Activated naive CD8-positive, alpha-beta T cell treated with anti-CD3 and anti-CD28 coated beads, Interleukin-2, amount 50 U/mL, for 16 hours (primary cell): ENCODE results near the gene GMPR2.
A peak's percentile ranks its signal among the peaks of the same experiment; 100 is the strongest.

ENCODE experiments used
- DNase-seq: peaks from one replicate; pipeline ENCODE4 v3.0.0-alpha.2; 2020; ENCODE audit warnings: low read depth, low spot score

The GMPR2 gene

DNA sequence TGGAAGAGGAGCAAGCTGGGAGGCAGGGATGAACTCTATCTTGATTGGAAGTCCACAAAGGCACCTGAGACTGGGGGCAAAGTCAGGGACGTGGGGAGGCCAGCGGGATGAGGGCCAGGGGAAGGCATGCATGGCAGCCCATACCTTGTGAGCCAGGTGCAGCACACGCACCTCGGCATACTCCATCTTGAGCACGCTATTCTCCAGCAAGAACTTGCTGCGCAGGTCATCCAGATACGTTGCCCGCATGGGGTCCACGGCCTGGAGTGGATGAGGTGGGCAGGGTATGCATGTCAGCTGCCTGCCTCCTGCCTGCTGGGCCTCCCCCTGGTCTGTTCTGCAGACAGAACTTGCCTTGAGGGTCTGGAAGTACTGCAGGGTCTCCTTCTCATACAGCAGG, 34.8 kb downstream of the GMPR2 start:
- DNase-seq = no peak

DNA sequence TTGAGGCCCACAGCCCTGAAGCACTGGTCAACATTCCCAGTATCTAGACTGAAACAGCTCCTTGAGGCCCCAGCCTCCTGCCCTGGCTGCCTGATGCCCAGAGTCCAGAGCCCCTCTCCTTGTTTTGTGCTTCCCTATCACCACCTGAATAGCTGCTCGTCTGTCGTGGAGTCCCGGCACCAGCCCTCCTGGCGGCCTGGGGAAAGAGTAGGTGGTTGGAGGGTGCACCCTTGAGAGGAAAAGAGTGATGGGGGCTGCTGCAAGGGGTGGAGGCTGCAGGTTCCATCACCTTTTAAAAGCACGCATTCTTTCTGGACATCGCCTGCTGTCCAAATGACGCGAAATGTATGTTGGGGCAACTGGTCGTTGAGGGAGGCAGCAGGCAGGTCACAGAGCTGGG, 35.5 kb downstream of the GMPR2 start:
- no peak for DNase-seq

DNA sequence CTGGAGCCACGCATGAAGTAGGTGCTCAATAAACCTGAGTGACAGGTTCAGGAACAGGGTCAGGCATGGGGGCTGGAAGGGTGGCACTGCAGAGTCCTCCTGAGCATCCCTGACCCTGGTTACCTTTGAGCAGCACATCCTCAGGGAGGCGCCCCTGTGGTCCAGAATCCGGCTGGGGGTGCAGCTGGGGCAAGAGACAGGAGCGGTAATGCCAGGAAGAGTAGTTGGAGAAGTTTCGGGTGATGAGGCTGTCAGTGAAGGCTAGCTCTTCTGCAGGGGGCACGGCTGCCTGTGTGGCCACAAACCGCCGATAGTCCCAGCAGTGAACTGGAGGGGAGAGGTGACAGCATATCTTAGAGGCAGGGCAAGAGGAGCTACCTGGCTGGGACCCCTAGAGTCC, 36.6 kb downstream of the GMPR2 start:
- DNase-seq = no peak

DNA sequence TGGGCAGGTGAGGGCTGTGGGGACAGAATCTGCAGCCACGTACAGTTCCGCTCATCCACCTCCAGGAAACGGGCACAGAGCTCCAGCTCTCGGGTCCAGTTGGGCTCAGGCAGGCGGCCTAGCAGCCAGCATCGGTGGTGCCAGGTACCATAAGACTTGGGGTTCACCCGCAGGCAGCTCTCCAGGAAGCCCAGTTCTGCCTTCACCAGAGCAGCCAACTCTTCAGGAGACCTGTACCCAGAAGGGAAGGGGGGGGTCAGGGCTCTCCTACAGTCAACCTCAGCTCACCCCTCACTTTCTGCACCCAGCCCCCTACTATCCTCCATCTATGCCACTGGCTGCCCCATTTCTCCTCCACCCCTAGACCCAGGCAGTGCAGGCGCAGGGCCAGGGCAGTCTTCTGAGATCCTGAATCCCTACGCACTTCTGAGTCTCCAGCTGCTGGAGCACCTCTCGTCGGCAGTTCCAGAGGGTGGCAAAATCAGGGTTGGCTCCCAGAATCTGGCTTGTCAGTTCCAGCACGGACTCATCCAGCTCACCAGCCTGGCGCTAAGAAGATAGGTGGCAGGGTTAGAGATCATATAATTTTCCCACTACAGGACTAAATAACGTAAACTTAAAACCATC, 37.3 kb downstream of the GMPR2 start:
- no peak for DNase-seq

DNA sequence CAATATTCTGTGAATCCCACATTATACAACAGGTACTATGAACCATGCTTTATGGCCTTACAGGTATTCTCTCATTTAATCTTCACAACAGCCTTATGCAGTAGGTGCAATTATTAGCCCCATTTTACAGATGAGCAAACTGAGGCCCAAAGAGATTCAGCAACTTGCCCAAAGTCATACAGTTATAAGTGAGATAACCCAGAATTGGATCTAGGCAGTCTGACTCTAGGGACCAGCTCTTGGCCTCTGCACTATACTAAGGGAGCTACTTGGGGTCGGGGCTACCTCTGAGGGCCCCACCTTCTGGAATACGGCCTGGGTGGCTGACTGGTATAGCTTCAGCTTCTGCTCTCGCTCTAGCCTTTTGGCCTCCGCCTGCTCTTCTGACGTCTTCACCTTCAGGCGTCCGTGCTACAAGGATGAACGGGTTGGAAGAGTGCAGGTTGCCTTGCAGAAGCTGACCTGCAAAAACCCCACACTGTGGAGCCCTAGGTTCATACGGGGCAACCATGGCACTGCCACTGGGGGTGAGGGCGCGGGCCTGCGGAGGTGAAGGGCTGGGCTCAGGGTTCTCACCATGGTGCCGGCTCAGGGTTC, 37.9 kb downstream of the GMPR2 start:
- DNase-seq = no peak

DNA sequence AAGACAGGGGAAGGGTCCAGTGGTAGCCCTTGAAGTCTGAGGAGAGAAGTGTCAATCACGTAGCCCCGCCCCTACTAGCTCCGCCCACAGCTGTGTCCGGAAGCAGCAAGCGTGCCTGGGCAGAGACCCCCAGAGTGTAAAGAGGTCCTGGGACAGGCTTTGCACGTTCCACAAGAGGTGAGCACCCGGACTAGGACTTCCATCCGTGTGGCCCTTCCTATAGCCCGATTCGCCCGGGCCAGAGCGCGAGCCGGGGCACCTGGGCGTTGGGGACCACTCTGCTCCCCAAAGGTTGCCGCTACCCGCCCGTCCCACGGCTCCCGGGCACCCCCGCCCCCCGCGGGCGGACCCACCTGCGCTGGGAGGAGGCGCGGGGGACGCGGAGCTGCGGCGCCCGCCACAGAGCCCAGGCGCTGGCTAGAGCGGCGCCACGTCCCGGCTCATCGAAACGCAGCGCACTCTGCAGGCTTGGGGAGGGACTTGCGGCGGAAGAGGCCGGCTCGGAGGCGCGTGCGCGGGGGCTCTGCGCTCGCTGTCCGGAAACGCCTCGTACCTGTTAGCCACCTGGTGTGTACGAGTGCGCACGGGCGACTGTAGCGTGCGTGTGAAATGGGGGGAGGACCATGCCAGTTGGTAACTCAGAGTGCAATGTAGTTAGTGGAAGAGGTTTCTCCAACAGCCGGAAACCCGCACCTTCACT, 38.6 kb downstream of the GMPR2 start, which contains the start of gene RABGGTA:
Gene RABGGTA, minus strand, starts transcription at position 464 of the 700 bp plus-strand sequence. CDS start 482 bp downstream, outside the sequence.
- DNase-seq = peak; percentile 80

DNA sequence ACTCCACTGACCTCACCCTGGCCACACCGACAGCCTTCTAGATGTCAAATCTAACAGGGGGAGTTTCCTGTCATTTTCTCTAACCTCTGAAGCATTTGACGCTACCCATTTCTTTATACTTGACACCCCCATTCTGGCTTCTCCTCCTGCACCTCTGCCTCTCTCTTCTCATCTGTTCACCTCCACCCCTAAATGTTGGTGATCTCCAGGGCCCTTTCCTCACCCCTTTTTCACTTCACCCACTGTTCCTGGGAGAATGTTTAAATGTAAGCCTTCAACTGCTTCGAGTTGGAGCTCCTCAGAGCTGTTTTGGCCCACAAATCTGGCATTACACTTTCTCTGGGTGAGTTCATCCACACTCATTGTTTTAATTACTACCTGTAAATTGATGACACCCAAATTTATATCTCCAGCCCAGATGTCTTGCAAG, 39.1 kb downstream of the GMPR2 start:
- no peak for DNase-seq

DNA sequence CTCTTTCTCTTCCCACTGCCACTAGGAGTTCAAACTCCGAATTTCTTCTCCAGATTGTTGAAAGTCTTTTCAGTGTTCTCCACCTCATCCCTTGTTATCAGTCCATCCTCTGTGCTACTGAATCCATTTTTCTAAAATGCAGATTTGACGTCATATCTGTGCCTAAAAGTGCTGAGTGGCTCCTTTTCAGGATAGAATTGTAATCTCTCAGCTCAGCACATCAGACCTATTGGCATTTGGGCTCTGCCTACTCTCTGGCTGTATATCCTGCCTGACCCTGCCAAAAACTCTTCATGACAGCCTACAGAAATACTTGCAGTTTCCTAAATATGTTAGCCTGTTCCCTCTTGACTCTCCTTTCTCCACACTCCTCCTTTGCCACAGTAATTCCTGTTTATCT, 39.7 kb downstream of the GMPR2 start:
- DNase-seq = no peak

DNA sequence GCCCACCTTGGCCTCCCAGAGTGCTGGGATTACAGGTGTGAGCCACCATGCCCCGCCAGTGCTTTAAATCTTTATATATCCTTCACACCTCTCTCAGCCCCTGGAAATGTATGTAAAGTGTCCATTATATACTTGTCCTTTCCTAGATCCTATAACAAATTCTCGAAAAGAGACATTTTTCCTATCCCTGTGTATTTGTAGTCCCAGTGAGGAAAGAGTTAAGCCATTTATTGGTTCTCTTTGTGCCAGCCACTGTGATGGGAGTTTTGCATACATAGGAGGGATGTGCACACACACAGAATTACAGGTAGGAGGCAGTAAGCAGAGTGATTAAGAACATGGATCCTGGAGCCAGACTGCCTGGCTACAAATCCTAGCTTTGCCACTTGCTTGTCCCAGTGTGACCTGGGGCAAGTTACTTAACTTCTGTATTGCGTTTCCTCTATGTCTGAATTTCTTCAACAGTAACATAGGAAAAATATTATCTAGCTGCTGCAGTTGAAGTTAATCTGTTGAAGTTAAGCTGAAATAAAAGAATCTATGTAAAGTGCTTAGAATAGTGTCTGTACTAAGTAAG, 40.8 kb downstream of the GMPR2 start:
- DNase-seq = no peak

DNA sequence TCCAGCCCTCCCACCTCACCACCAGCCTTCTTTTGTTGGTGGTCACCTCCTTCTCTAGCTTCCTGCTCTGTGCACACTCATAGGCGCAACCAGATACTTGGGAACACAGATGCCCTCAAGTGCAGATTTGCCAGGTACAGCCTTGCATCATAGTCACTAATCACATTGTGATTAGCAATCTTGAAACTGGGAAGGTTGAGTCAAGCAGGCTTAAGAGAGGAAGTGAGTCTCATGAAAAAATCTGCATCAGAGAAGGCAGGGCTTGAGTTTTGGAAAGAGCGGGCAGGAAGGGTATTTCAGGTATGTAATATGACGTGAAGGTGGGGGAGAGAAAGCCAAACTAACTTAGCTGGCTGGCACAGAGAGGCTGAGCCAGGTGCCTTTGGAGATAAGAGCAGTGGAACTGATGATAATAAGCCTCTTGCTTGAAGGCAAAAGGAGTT, 41.4 kb downstream of the GMPR2 start:
- peak; percentile 20 for DNase-seq

DNA sequence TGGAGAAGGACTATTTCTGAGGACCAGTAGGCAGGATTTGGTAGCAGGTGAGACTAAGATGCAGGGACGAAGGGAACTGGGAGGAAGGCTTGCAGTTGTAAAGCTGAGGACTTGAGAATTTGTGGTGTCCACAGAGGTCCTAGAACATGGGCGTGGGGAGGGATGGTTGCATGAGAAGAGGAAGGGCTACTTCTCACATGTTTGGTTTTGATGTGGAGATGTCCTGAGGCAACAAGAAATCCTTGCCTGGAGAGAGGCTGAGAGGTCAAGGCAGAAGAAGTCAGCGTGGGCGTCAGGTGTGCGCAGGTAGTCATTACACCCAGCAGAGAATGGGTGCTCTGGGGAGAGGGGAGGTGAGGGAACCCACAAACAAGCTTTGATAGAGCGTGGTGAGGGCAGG, 44.3 kb downstream of the GMPR2 start:
- no peak for DNase-seq

DNA sequence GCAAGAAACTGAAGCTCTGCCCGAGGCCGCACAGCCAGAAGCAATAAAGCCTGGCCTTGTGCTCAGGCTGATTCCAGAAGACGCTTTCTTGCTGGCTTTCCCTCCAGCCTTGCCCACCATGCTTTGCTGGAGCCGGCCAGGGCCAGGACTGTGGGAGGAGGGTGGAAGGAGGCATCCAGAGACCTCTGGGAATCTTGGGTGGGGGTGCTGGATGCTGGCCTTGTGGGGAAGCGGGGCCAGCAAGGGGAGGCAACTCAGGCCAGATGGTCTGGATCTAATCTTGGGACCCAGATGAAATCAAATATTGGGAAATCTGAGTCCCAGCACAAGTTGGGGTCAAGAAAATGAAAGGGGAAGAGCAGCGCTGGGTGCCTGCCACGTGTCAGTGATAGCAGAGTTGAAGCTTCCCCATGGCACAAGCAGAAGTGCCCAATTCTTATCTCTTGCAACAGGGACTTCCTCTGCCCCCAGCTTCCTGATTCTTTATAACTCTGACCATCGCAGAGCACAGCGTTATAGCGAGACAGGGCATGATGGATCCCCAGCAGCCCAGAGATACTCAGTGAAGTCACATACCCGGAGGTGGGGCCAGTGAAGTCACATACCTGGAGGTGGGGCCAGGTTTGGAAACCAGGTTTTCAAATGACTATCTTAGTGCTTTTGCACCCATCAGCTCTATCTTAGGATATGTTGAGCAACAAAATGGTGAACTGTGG, 45.0 kb downstream of the GMPR2 start:
- DNase-seq = no peak

DNA sequence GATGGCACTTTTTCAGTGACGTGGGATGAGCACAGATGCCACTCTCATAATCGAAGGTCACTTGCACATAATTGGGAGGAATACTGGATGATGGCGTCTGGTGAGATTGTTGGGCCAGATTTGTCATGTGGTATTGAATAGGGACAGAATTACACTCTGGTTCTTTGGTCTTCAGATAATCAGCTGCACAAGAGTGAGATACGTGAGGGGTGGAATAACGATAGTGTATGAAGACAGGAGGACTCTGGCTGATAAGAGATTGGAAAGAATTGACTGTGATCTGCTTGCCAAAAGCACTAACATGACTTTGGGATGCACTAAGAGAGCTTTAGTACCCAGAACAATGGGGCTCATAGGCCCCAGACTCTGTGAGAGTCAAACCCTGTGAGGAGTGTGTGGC, 45.7 kb downstream of the GMPR2 start:
- no peak for DNase-seq

DNA sequence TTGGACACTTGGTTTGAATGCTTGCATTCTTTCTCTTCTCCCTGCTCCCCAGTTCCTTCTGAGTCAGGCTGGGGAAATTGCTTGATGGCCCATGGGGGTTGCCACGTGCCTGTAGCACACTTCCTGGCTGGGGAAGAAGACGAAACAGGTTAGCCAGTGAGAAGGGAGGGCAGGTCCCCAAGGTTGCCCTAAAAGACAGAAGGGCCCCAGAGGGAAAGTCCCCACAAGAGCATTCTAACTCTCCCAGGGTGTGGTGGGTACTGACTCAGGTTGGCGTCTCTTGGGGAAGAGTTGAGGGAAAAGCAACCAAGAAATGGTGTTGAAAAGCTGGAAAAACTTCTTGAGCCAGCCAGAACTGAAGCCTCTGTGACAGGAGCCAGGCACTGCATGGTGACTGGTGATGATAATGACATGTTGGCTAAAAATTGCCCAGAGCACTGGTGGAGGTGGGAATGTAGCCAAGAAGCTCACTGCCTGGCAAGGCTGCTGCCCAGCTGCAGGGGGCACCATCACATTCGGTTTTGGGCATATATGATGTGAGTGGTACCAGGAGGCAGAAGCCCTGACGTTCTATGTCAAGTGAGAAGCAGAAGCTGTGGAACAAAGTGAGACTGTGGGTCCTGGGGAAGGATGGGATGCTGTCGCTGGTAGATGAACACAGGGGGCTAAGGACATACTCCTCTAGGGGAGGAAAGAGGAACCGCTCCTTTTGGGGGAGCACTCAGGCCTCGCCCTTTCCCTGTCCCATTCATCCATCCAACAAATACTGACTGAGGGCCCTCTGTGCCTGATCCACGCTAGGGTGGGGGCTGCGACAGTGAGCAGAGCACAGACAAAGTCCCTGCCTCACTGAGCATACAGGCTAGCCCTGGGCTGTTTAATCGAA, 46.8 kb downstream of the GMPR2 start:
- DNase-seq = no peak

DNA sequence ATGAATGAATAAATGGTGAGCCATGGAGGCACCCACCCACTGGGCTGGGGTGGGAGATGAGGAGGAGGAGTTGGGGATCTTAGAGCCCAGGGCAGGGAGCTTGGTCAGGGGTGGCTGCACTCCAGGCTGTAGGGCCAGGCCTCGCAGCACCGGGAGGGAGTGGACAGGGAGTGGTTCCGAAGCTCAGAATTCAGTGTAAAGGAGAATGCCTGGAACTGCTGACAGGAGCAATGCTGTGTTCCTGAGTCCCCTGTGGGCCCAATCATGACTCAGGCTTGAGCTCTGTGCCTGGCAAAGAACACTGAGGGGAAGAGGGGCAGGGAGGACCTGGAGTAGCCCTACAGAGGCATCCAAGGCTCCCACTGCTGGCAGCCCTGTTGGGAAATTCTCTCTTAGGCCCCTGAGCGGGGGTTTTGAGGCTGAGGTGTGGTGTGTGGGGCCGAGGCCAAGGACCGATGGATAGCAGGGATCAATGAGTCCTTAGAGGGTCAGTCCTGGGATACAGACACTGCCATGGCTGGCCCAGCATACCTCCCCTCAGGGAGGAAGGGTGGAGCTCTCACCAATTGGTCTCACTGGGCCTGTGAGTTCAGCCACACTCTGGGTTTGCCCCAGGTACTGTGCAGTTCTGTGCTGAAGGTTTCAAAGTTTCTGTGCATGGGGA, 48.2 kb downstream of the GMPR2 start:
- no peak for DNase-seq

DNA sequence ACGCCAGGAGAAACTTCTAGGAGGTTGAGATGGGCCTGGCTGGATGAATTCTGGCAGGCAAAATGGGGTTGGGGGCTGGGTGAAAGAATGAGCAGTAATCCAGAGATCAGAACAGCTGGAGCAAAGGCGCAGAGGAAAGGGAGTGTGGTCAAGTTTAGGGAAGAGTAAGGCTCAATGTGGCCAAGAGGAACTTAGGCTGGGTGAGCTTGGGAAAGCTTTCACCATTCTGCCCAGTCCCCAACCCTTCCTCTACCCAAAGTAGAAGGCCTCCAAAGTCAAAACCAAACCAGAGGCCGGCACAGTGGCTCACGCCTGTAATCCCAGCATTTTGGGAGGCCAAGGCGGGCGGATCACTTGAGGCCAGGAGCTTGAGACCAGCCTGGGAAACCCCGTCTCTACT, 48.9 kb downstream of the GMPR2 start:
- no peak for DNase-seq

DNA sequence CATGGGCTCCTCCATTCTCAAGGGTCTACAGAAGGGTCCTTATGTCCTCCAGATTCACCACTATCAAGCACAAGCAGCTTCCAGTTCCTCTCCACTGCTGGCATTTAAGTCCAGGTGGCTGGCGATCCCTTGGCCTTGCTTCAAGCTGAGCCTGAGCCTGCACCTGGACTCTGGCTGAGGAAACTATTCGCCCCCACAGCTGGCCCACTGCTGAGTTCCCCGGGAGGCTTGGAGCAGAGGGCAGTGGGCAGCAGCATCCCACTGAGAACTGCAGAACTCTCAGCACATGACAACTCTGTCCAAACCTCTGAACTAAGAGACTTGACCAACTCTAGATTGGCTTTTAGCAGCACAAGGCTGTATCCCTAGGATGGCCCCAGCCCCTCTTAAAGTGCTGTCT, 50.0 kb downstream of the GMPR2 start:
- DNase-seq = no peak

DNA sequence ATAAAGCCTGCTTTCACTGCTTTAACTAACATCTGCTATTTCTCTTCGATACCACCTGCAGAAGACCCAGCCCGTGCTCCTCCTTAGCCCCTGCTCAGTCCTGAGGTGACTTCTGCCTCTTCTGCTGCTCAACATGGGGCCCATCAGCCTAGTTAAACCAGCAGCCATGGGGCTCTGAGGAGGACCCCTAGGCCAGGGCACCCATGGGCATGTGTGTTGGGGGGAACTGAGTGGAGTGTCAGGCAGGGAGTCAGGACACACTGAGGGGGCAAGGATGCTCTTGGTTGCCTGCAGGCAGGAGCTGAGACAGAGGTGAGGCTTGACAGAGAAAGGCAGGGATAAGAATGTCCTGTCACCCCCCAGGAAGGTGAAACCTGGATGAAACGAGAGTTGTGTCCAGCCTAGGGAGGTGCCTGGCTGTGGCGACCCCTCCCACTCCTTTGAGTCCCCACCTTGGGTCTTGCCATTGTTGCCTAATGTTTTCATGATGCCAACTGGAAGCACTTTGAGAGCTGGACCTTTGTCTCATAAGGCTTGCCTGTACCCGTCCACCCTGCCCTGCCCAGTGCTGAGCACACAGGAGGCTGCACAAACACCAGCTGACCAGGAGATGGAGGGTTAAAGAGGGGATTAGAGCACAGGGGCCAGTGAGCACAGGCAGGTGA, 51.2 kb downstream of the GMPR2 start:
- DNase-seq = no peak

DNA sequence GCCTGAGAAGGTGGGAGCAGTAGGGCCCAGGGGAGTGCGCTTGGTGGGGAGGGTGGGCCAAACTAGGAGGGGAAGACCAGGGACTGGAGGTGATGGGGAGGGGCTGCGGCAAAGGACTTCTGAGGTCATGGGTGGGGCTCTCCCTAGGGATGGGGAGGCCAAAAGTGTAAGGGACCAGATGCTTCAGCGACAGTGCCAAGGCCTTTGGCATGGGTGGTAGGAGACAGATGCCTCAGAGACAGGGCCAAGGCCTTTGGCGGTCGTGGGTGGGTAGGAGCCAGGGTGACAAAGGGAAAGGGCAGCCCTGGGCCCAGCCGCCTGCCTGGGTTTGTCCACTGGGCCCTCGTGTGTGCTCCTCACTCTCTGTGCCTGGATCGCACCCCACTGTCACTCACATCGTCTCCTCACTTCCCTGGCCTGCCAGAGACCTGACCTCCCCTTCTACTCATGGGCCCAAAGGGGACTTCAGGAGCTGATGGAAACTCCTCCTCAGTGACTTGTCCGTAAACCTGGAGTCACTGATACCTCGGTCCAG, 51.8 kb downstream of the GMPR2 start:
- no peak for DNase-seq

DNA sequence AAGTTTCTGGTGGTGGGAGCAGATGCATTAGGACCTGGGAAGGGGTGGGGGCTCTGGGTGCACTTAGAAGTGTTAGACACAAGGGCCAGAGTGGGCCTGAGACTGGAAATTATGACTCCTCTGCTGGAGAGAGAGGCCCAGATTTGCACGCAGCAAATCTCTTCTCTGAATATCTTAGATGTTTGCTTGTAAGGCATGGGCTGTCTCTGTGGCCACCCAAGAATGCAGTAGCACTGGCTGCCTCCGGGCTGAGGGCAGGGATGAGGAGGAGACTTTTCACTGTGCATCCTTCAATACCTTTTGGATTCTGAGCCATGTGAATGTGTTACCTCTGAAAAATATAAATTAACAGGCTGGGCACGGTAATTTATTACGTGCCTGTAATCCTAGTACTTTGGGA, 52.6 kb downstream of the GMPR2 start:
- no peak for DNase-seq
